Uterus (tissue), 4 donors: ENCODE data around the gene TEX14. TPM values are rescaled to one million over a fixed set of nuclear protein-coding genes. Genes with fewer than 3 reads are reported as not detected.
A peak's percentile ranks its signal among the peaks of the same experiment; 100 is the strongest.
"Not testable (repeated sequence)": the region's sequence is repeated elsewhere in the genome, so short reads cannot be mapped to it uniquely, and the experiment has no call there.

Experiments
- DNase-seq, 2 donors: peaks; one replicate each; pipeline ENCODE4 v3.0.0-alpha.2; 2019 to 2020
- H3K27ac ChIP-seq, 2 donors: fragments of 200-600 bp; sonication (generic); 1 replicate in 1 of 2; 2 replicates in 1 of 2; pipeline ENCODE4 v1.5.1; 2016 to 2018
- H3K27me3 ChIP-seq, 2 donors: fragments of 200-600 bp; sonication (generic); one replicate each; pipeline ENCODE4 v1.5.1; 2018 to 2019; ENCODE audit warnings: control low read depth in 1 of 2
- H3K36me3 ChIP-seq, 2 donors: fragments of 200-600 bp; sonication (generic); one replicate each; pipeline ENCODE4 v1.5.1; 2019; ENCODE audit warnings: control low read depth in 1 of 2
- H3K4me1 ChIP-seq, 2 donors: fragments of 200-600 bp; sonication (generic); one replicate each; pipeline ENCODE4 v1.5.1; 2018 to 2019; ENCODE audit warnings: control low read depth in 1 of 2
- H3K4me3 ChIP-seq, 2 donors: fragments of 200-600 bp; sonication (generic); 1 replicate in 1 of 2; 2 replicates in 1 of 2; pipeline ENCODE4 v1.5.1; 2018 to 2019; ENCODE audit warnings: mild to moderate bottlenecking in 1 of 2
- H3K9me3 ChIP-seq, 2 donors: fragments of 200-600 bp; sonication (generic); one replicate each; pipeline ENCODE4 v1.5.1; 2019; ENCODE audit warnings: control low read depth in 1 of 2
- CTCF ChIP-seq, 4 experiments: fragments of 200-600 bp in 2 of 4; fragments of 450-650 bp in 2 of 4; sonication (generic) in 2 of 4; IDR thresholded peaks; one replicate each; pipeline ENCODE4 v1.5.1; 2016 to 2019; ENCODE audit warnings: antibody characterized with exemption in 4 of 4, mild to moderate bottlenecking in 2 of 4, moderate library complexity in 1 of 4
- POLR2A ChIP-seq, 2 donors: fragments of 450-650 bp; IDR thresholded peaks; one replicate each; pipeline ENCODE4 v1.6.1; 2016; ENCODE audit warnings: antibody characterized with exemption in 2 of 2, mild to moderate bottlenecking in 1 of 2, moderate library complexity in 1 of 2
- intact Hi-C: fragments of 100-400 bp; cut with DNase I; formaldehyde crosslinking; loops from one replicate; pipeline ENCODE4 v1.15.1; 2023; ENCODE audit warnings: low total_unique reads
- total RNA-seq, 4 donors: library from RNA; depleted of rRNA in 3 of 4; stranded (reverse); fragments of >200 nt in 3 of 4; gene quantifications; one replicate each; pipeline versions ENCODE4 v1.1.0 to v1.2.4, GENCODE V29; 2014 to 2023
- donor health status: DM: yes; HTN: yes; CAD: no.

TEX14 gene
- total RNA-seq, 4 donors from 2014 or later = 0.28 to 0.55 (median 0.29) TPM; not detected in 1

GRCh38 chr17:58583486-58583885 is 108.4 kb downstream of the TEX14 start:
- intact Hi-C loops = no loop called here
- no peak for TF ChIP-seq POLR2A (IDR thresholded peaks at IDR 0.05)
- no peak for TF ChIP-seq CTCF (IDR thresholded peaks at IDR 0.05)
- H3K27me3 ChIP-seq = no peaks in the 10 kb centered on the region
- H3K36me3 ChIP-seq = no peaks in the 10 kb centered on the region
- no peak for DNase-seq
- no peaks in the 10 kb centered on the region for H3K9me3 ChIP-seq
- H3K4me3 ChIP-seq = no peak overlapping the region
- H3K4me1 ChIP-seq = no peaks in the 10 kb centered on the region
- H3K27ac ChIP-seq = no peak overlapping the region

- intact Hi-C loops, H3K4me3 ChIP-seq, H3K27ac ChIP-seq, H3K4me1 ChIP-seq, H3K9me3 ChIP-seq, H3K27me3 ChIP-seq, H3K36me3 ChIP-seq, DNase-seq: not testable (repeated sequence)
These were observed 109.1 kb downstream of the TEX14 start for GRCh38 chr17:58582718-58583117.

- Histone ChIP-seq H3K36me3 (no peaks in the 10 kb centered on the region), H3K27ac (no peak overlapping the region), H3K9me3 (no peaks in the 10 kb centered on the region), H3K4me1 (no peaks in the 10 kb centered on the region), H3K4me3 (no peak overlapping the region), H3K27me3 (no peaks in the 10 kb centered on the region)
- TF ChIP-seq POLR2A (IDR thresholded peaks at IDR 0.05) (no peak), CTCF (IDR thresholded peaks at IDR 0.05) (no peak)
- intact Hi-C loops = no loop called here
- DNase-seq = no peak
These were observed 111.2 kb downstream of the TEX14 start for GRCh38 chr17:58580671-58581070.

GRCh38 chr17:58577696-58578095 is 114.1 kb downstream of the TEX14 start:
- no peaks in the 10 kb centered on the region for H3K36me3 ChIP-seq

GRCh38 chr17:58576679-58577367 is 115.0 kb downstream of the TEX14 start:
- H3K27me3 ChIP-seq = no peaks in the 10 kb centered on the region
- intact Hi-C loops = no loop called here
- H3K4me3 ChIP-seq = no peak overlapping the region
- no peak for DNase-seq
- H3K4me1 ChIP-seq = no peaks in the 10 kb centered on the region
- TF ChIP-seq POLR2A (IDR thresholded peaks at IDR 0.05) = no peak
- TF ChIP-seq CTCF (IDR thresholded peaks at IDR 0.05) = no peak
- H3K36me3 ChIP-seq = no peaks in the 10 kb centered on the region
- H3K27ac ChIP-seq = no peak overlapping the region
- H3K9me3 ChIP-seq = no peaks in the 10 kb centered on the region

More at GRCh38 chr17:58577696-58578095, 114.1 kb downstream of the TEX14 start:
- intact Hi-C loops = no loop called here
- no peaks in the 10 kb centered on the region for H3K9me3 ChIP-seq
- peak in 2 of 4 experiments; percentile 26 to 45 for TF ChIP-seq CTCF (IDR thresholded peaks at IDR 0.05)
- no peak for TF ChIP-seq POLR2A (IDR thresholded peaks at IDR 0.05)
- H3K27me3 ChIP-seq = no peaks in the 10 kb centered on the region
- H3K4me3 ChIP-seq = no peak overlapping the region
- peak; percentile 26 to 30 for DNase-seq
- no peak overlapping the region for H3K27ac ChIP-seq
- no peaks in the 10 kb centered on the region for H3K4me1 ChIP-seq
